ENCODE data around the gene SFI1. TPM values are rescaled to one million over a fixed set of nuclear protein-coding genes. Genes with fewer than 3 reads are reported as not detected.

The SFI1 gene
- total and polyA plus RNA-seq, 2 experiments from 2014 or later, result 16.1 to 23.3 TPM

DNA sequence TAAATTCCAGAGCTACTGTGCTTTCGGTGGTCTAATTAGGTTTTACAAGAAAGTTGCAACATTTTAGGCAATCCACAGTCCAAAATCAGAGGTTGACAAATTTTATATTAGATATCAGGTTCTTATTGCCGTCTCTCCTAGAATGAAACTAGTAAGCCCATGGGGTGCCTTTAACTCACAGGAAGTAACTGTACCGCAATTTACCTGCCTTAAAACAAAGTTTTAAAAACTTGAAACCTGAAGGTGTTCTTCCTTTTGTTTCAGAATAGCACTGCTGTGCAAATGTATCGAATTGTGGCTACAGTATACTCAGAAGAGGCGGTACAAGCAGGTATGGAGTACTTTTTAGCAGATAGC lies 88.4 kb downstream of the SFI1 start:
- H3K79me2 ChIP-seq, result no peaks in the 10 kb centered on the region
- H3K27ac ChIP-seq, result peak overlapping the region; percentile 84
- TF ChIP-seq EZH2 (IDR thresholded peaks at IDR 0.05; ENCODE audit: borderline replicate concordance) (no peak), EZH2phosphoT487 (IDR thresholded peaks at IDR 0.05; ENCODE audit: low read depth, severe bottlenecking, unreplicated experiment) (no peak)
- TF ChIP-seq, protein P1, sequence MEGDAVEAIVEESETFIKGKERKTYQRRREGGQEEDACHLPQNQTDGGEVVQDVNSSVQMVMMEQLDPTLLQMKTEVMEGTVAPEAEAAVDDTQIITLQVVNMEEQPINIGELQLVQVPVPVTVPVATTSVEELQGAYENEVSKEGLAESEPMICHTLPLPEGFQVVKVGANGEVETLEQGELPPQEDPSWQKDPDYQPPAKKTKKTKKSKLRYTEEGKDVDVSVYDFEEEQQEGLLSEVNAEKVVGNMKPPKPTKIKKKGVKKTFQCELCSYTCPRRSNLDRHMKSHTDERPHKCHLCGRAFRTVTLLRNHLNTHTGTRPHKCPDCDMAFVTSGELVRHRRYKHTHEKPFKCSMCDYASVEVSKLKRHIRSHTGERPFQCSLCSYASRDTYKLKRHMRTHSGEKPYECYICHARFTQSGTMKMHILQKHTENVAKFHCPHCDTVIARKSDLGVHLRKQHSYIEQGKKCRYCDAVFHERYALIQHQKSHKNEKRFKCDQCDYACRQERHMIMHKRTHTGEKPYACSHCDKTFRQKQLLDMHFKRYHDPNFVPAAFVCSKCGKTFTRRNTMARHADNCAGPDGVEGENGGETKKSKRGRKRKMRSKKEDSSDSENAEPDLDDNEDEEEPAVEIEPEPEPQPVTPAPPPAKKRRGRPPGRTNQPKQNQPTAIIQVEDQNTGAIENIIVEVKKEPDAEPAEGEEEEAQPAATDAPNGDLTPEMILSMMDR (IDR thresholded peaks at IDR 0.05; ENCODE audit: poor library complexity), result no peak
- DNase-seq (ENCODE audit: low spot score), result no peak
- H3K27me3 ChIP-seq, result no peaks in the 10 kb centered on the region
- no peaks in the 10 kb centered on the region for H3K9me3 ChIP-seq (ENCODE audit: low read depth)
- no peak overlapping the region for H2AFZ ChIP-seq
- H3K4me3 ChIP-seq, result no peak overlapping the region
- no peaks in the 10 kb centered on the region for H3K36me3 ChIP-seq (replicated peaks; ENCODE audit: insufficient read depth, low read depth)
- H4K20me1 ChIP-seq (ENCODE audit: insufficient read depth, poor library complexity, severe bottlenecking), result no peaks in the 10 kb centered on the region
- peaks cover 24% of the 10 kb centered on the region for H3K4me1 ChIP-seq (ENCODE audit: insufficient read depth)
- H3K9me2 ChIP-seq (replicated peaks; ENCODE audit: insufficient read depth), result no peaks in the 10 kb centered on the region
- 90% methylated on average over 5 of the region's 5 CpGs for WGBS (ENCODE audit: low lambda C conversion rate, missing lambda C conversion rate)
- no peak overlapping the region for H3K4me2 ChIP-seq

DNA sequence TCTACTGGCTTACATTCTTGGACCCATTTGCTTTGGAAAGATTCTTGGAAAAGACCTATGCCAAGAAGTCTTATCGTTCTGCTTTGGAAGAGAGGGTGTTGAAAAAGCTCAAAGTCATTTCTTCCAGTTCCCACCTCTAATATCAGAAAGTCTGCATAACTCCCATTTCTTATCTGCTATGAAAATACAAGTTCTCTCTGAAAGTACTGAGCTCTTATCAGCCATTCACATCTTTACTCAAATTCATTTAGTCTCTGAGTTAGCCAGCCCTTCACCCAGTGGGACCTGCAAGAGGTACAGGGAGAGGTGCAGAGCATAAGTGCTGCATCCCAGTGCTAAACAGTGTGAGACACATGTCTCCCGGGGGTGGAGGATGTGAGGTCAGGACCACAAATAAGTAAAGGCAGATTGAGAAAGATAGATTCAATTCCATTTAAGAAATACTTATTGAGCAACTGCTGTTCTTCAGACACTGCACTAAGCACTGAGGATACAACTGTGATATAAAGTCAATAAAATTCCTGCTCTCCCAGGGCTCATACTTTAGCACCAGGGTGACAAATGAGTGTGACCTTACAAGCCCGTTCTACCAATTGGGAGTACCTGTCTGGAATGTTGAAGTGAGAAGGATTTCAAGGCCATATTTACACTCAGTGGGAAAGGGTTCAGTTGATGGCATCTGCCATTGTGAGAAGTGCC lies 89.0 kb downstream of the SFI1 start:
- H3K27me3 ChIP-seq, result no peaks in the 10 kb centered on the region
- no peaks in the 10 kb centered on the region for H3K9me3 ChIP-seq (ENCODE audit: low read depth)
- TF ChIP-seq EZH2 (IDR thresholded peaks at IDR 0.05; ENCODE audit: borderline replicate concordance) (no peak), EZH2phosphoT487 (IDR thresholded peaks at IDR 0.05; ENCODE audit: low read depth, severe bottlenecking, unreplicated experiment) (no peak)
- TF ChIP-seq, protein P1 (IDR thresholded peaks at IDR 0.05; ENCODE audit: poor library complexity), result no peak
- H3K4me2 ChIP-seq, result no peak overlapping the region
- 69% methylated on average over 3 of the region's 3 CpGs for WGBS (ENCODE audit: low lambda C conversion rate, missing lambda C conversion rate)
- H3K9me2 ChIP-seq (replicated peaks; ENCODE audit: insufficient read depth), result no peaks in the 10 kb centered on the region
- H2AFZ ChIP-seq, result no peak overlapping the region
- peaks cover 24% of the 10 kb centered on the region for H3K4me1 ChIP-seq (ENCODE audit: insufficient read depth)
- DNase-seq (ENCODE audit: low spot score), result no peak
- H4K20me1 ChIP-seq (ENCODE audit: insufficient read depth, poor library complexity, severe bottlenecking), result no peaks in the 10 kb centered on the region
- no peaks in the 10 kb centered on the region for H3K79me2 ChIP-seq
- peak overlapping the region; percentile 84 for H3K27ac ChIP-seq
- H3K36me3 ChIP-seq (replicated peaks; ENCODE audit: insufficient read depth, low read depth), result no peaks in the 10 kb centered on the region
- no peak overlapping the region for H3K4me3 ChIP-seq

DNA sequence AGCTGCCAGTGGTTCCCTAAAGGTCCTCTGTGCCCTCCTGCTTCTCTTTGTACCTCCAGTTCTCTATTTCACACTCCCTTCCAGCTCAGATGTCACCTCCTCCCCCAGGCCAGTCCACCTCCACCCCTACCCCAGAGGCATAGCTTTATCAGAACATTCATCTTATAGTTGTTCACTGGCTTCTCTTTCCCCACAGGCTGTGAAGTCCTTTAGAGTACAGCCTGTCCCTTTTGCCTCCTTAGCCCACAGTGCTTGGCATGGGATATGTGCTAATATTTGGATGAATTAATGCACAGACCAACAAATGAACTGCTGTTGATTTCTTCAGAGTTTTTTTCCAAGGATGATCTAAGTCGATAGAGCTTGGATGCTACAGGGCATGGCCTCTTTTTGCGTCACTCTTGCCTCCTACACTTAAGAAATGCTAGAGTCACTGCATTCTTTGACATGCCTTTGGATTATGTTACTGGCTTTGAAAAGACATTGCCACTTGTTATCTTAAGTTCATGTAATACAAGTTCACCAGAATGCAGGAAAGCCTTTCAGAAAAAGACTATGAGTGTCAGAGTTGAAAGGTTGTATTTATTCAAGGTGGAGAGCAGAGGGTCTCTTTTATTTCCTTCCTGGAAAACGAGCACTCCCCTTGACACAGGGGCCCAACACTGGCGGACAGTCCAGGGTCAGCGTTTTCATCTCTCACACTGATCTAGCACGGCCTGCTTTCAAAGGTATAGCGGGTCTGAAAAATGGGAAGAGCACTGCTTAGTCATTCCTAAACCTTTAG lies 90.0 kb downstream of the SFI1 start:
- H3K4me2 ChIP-seq, result peak overlapping the region; percentile 17
- H4K20me1 ChIP-seq (ENCODE audit: insufficient read depth, poor library complexity, severe bottlenecking), result no peaks in the 10 kb centered on the region
- H3K4me1 ChIP-seq (ENCODE audit: insufficient read depth), result peaks cover 24% of the 10 kb centered on the region
- DNase-seq (ENCODE audit: low spot score), result peak; percentile 62
- H3K4me3 ChIP-seq, result no peak overlapping the region
- H3K79me2 ChIP-seq, result no peaks in the 10 kb centered on the region
- H3K27ac ChIP-seq, result peak overlapping the region; percentile 84
- H3K9me2 ChIP-seq (replicated peaks; ENCODE audit: insufficient read depth), result no peaks in the 10 kb centered on the region
- TF ChIP-seq EZH2phosphoT487 (IDR thresholded peaks at IDR 0.05; ENCODE audit: low read depth, severe bottlenecking, unreplicated experiment), result no peak
- TF ChIP-seq EZH2 (IDR thresholded peaks at IDR 0.05; ENCODE audit: borderline replicate concordance), result no peak
- TF ChIP-seq, protein P1 (IDR thresholded peaks at IDR 0.05; ENCODE audit: poor library complexity), result no peak
- 53% methylated on average over 7 of the region's 7 CpGs for WGBS (ENCODE audit: low lambda C conversion rate, missing lambda C conversion rate)
- H3K9me3 ChIP-seq (ENCODE audit: low read depth), result no peaks in the 10 kb centered on the region
- H3K27me3 ChIP-seq, result no peaks in the 10 kb centered on the region
- no peak overlapping the region for H2AFZ ChIP-seq
- H3K36me3 ChIP-seq (replicated peaks; ENCODE audit: insufficient read depth, low read depth), result no peaks in the 10 kb centered on the region

Data from hepatocyte (in vitro differentiated cells).